GM12801 (cell line): ENCODE results near the gene CORIN.

ENCODE experiments used
- CTCF ChIP-seq: IDR thresholded peaks from one replicate; pipeline ENCODE4 v1.5.1; 2011; ENCODE audit warnings: control low read depth; ENCODE audit not compliant: insufficient read length; ENCODE audit errors: extremely low read depth

CORIN gene

GRCh38 chr4:47612116-47613023 lies 225.5 kb downstream of the CORIN start:
- no peak for TF ChIP-seq CTCF

GRCh38 chr4:47606482-47606881 lies 231.4 kb downstream of the CORIN start:
- no peak for TF ChIP-seq CTCF

GRCh38 chr4:47598896-47599295 lies 239.0 kb downstream of the CORIN start:
- TF ChIP-seq CTCF = no peak

GRCh38 chr4:47598320-47598719 lies 239.5 kb downstream of the CORIN start:
- TF ChIP-seq CTCF = no peak

- TF ChIP-seq CTCF = no peak
Measured at GRCh38 chr4:47597696-47598095, 240.2 kb downstream of the CORIN start.

- TF ChIP-seq CTCF = no peak
Measured at GRCh38 chr4:47590325-47590724, 247.5 kb downstream of the CORIN start.

- no peak for TF ChIP-seq CTCF
Measured at GRCh38 chr4:47579235-47579634, 258.6 kb downstream of the CORIN start.
